NCI-H146 treated with DMSO at 0.1 percent for 48 hours (cell line): Measurements from ENCODE around the gene TARBP2.

Experiments used
- DNase-seq: peaks from one replicate; lab custom pipeline; 2025; ENCODE audit not compliant: unreplicated experiment; lab: John Stamatoyannopoulos, UW

The TARBP2 gene

GRCh38 chr12:53552361-53553327 is 51.6 kb downstream of the TARBP2 start:
- no peak for DNase-seq
